SK-N-SH (cell line): ENCODE results near the gene MAN1A1. TPM values are rescaled to one million over a fixed set of nuclear protein-coding genes. Genes with fewer than 3 reads are reported as not detected.

Experiments used
- CTCF ChIA-PET: fragments of 300-600, 350-600 bp; formaldehyde crosslinking; extraction: SDS; loops from one replicate; lab custom pipeline; 2021; lab: Yijun Ruan, JAX
- POLR2A ChIA-PET: fragments of 350-600 bp; sonication (Branson Sonifier 250); formaldehyde crosslinking; extraction: SDS; loops from one replicate; lab custom pipeline; 2020; ENCODE audit warnings: antibody characterized with exemption, inconsistent platforms; lab: Yijun Ruan, JAX
- DNase-seq: peaks from one replicate; pipeline ENCODE4 v3.0.0; 2012
- H2AFZ ChIP-seq: fragments of 200-600 bp; sonication (generic); 2 replicates; pipeline ENCODE4 v1.8.1; 2016; ENCODE audit warnings: antibody characterized with exemption, mild to moderate bottlenecking, low read depth
- H3F3A ChIP-seq: fragments of 200-600 bp; sonication (generic); replicated peaks from 2 replicates; pipeline ENCODE3; 2016; ENCODE audit warnings: antibody characterized with exemption, mild to moderate bottlenecking; ENCODE audit not compliant: insufficient read depth
- H3K27ac ChIP-seq, 2 experiments: fragments of 200-500 bp in 1 of 2; fragments of 200-600 bp in 1 of 2; sonication (Bioruptor generic) in 1 of 2; sonication (generic), shearing (Covaris generic) in 1 of 2; 2 replicates each; pipeline versions ENCODE4 v1.5.1 to v1.6.1; 2014 to 2016; ENCODE audit warnings: low read depth in 2 of 2, inconsistent platforms in 1 of 2, low read length in 1 of 2, mild to moderate bottlenecking in 1 of 2, mixed read lengths in 1 of 2
- H3K27me3 ChIP-seq: fragments of 200-600 bp; sonication (generic), shearing (Covaris generic); 2 replicates; pipeline ENCODE4 v1.6.1; 2016; ENCODE audit warnings: mixed run types; ENCODE audit not compliant: insufficient read depth
- H3K36me3 ChIP-seq, 2 experiments: fragments of 200-500 bp in 1 of 2; fragments of 200-600 bp in 1 of 2; sonication (Bioruptor generic) in 1 of 2; sonication (generic) in 1 of 2; replicated peaks in 1 of 2; 2 replicates each; pipeline versions ENCODE3 to v1.5.1; 2014 to 2016; ENCODE audit warnings: low read length in 1 of 2, mild to moderate bottlenecking in 1 of 2; ENCODE audit not compliant: insufficient read depth in 2 of 2, control insufficient read depth in 1 of 2
- H3K4me1 ChIP-seq, 2 experiments: fragments of 200-500 bp in 1 of 2; fragments of 200-600 bp in 1 of 2; sonication (Bioruptor generic) in 1 of 2; sonication (generic), shearing (Covaris generic) in 1 of 2; 2 replicates each; pipeline versions ENCODE4 v1.5.1 to v1.6.1; 2014 to 2016; ENCODE audit warnings: low read depth in 1 of 2, low read length in 1 of 2, mixed run types in 1 of 2; ENCODE audit not compliant: insufficient read depth in 2 of 2, control insufficient read depth in 1 of 2
- H3K4me2 ChIP-seq: fragments of 200-600 bp; sonication (generic), shearing (Covaris generic); 2 replicates; pipeline ENCODE4 v1.6.1; 2017; ENCODE audit warnings: mixed run types
- H3K4me3 ChIP-seq, 2 experiments: fragments of 200-500 bp in 1 of 2; fragments of 200-600 bp in 1 of 2; sonication (Bioruptor generic) in 1 of 2; sonication (generic), shearing (Covaris generic) in 1 of 2; 2 replicates each; pipeline versions ENCODE4 v1.5.1 to v1.8.1; 2014 to 2016; ENCODE audit warnings: low read depth in 2 of 2, inconsistent platforms in 1 of 2, low read length in 1 of 2, mild to moderate bottlenecking in 1 of 2, mixed read lengths in 1 of 2, moderate library complexity in 1 of 2
- H3K79me2 ChIP-seq: fragments of 200-600 bp; sonication (generic); 2 replicates; pipeline ENCODE4 v1.8.1; 2017; ENCODE audit warnings: mild to moderate bottlenecking; ENCODE audit not compliant: insufficient read depth
- H3K9ac ChIP-seq: fragments of 200-600 bp; sonication (generic); 2 replicates; pipeline ENCODE4 v1.6.1; 2017; ENCODE audit warnings: mixed run types
- H3K9me2 ChIP-seq: fragments of 200-600 bp; sonication (generic); 2 replicates; pipeline ENCODE4 v1.6.1; 2017; ENCODE audit warnings: mixed run types
- H3K9me3 ChIP-seq: fragments of 200-600 bp; sonication (generic); 2 replicates; pipeline ENCODE4 v1.6.1; 2017; ENCODE audit warnings: mixed run types, mild to moderate bottlenecking, moderate library complexity
- H4K20me1 ChIP-seq: fragments of 200-600 bp; sonication (generic); 2 replicates; pipeline ENCODE4 v1.6.1; 2017; ENCODE audit warnings: mild to moderate bottlenecking, mixed run types; ENCODE audit not compliant: insufficient read depth
- EZH2phosphoT487 ChIP-seq: fragments of 200-600 bp; sonication (generic); IDR thresholded peaks from 2 replicates; pipeline ENCODE4 v1.6.1; 2017; ENCODE audit warnings: low read depth, mixed run types, mild to moderate bottlenecking, antibody characterized with exemption, moderate library complexity, borderline replicate concordance
- FOSL2 ChIP-seq: IDR thresholded peaks from 2 replicates; pipeline ENCODE4 v1.4.0; 2012; ENCODE audit warnings: low read depth, mild to moderate bottlenecking, moderate library complexity, borderline replicate concordance
- GATA2 ChIP-seq: sonication (generic); formaldehyde crosslinking; IDR thresholded peaks from 2 replicates; pipeline ENCODE4 v1.5.0; 2020; ENCODE audit warnings: mild to moderate bottlenecking, missing genetic modification reagents
- RCOR1 ChIP-seq: fragments of 150-350 bp; IDR thresholded peaks from 2 replicates; pipeline ENCODE4 v1.6.1; 2017; ENCODE audit warnings: antibody characterized with exemption, low read length
- REST ChIP-seq: IDR thresholded peaks from 2 replicates; pipeline ENCODE4 v1.6.1; 2012; ENCODE audit warnings: mild to moderate bottlenecking, low read depth, low read length, moderate library complexity
- RFX5 ChIP-seq: IDR thresholded peaks from 2 replicates; pipeline ENCODE4 v1.6.1; 2012; ENCODE audit warnings: mild to moderate bottlenecking, improper control_type of control experiment, low read length
- RXRA ChIP-seq: IDR thresholded peaks from 2 replicates; pipeline ENCODE4 v1.4.0; 2012; ENCODE audit warnings: low read depth, mild to moderate bottlenecking, borderline replicate concordance
- TEAD4 ChIP-seq: IDR thresholded peaks from 2 replicates; pipeline ENCODE4 v1.4.0; 2012; ENCODE audit warnings: mild to moderate bottlenecking, borderline replicate concordance; ENCODE audit not compliant: insufficient read depth
- USF2 ChIP-seq: fragments of 150-350 bp; IDR thresholded peaks from 2 replicates; pipeline ENCODE4 v1.6.1; 2017; ENCODE audit warnings: antibody characterized with exemption, low read length, low read depth, borderline replicate concordance
- ZBTB33 ChIP-seq: IDR thresholded peaks from 2 replicates; pipeline ENCODE4 v1.4.0; 2012; ENCODE audit warnings: low read depth, borderline replicate concordance
- polyA plus RNA-seq, 3 experiments: library from polyadenylated mRNA; depleted of rRNA; stranded (reverse); fragments of >200 nt; gene quantifications; 2 replicates each; pipeline ENCODE4 v1.2.3, GENCODE V29; 2012

The MAN1A1 gene
- polyA plus RNA-seq, 1 of the 3 experiments (the other 2 are of a cell fraction): 28.0 TPM

GRCh38 chr6:119297049-119297448 is 52.5 kb downstream of the MAN1A1 start:
- H4K20me1 ChIP-seq: no peaks in the 10 kb centered on the region
- TF ChIP-seq FOSL2 (no peak), EZH2phosphoT487 (no peak), GATA2 (CRISPR knock-in tag) (no peak), RFX5 (no peak), TEAD4 (no peak), RCOR1 (no peak), USF2 (no peak), ZBTB33 (no peak), RXRA (no peak), REST (no peak)
- TF ChIP-seq, all 33 proteins: peak for 0
- H2AFZ ChIP-seq: no peak overlapping the region
- CTCF ChIA-PET: no interaction called here
- POLR2A ChIA-PET: no interaction called here
- no peak overlapping the region for H3K9ac ChIP-seq
- H3K36me3 ChIP-seq: peaks cover 6 to 28% of the 10 kb centered on the region in 2 experiments
- no peak for DNase-seq
- no peak overlapping the region for H3K27ac ChIP-seq
- H3K27me3 ChIP-seq: no peaks in the 10 kb centered on the region
- H3K9me2 ChIP-seq: no peaks in the 10 kb centered on the region
- no peaks in the 10 kb centered on the region; a peak in 1 of 4 replicates for H3K4me1 ChIP-seq
- no peaks in the 10 kb centered on the region for H3F3A ChIP-seq
- H3K79me2 ChIP-seq: no peaks in the 10 kb centered on the region
- H3K4me2 ChIP-seq: no peak overlapping the region
- H3K4me3 ChIP-seq: no peak overlapping the region
- no peaks in the 10 kb centered on the region for H3K9me3 ChIP-seq
